Measurements from ENCODE around the gene MYNN.
"Not testable (repeated sequence)": the region's sequence is repeated elsewhere in the genome, so short reads cannot be mapped to it uniquely, and the experiment has no call there.

Gene MYNN

DNA sequence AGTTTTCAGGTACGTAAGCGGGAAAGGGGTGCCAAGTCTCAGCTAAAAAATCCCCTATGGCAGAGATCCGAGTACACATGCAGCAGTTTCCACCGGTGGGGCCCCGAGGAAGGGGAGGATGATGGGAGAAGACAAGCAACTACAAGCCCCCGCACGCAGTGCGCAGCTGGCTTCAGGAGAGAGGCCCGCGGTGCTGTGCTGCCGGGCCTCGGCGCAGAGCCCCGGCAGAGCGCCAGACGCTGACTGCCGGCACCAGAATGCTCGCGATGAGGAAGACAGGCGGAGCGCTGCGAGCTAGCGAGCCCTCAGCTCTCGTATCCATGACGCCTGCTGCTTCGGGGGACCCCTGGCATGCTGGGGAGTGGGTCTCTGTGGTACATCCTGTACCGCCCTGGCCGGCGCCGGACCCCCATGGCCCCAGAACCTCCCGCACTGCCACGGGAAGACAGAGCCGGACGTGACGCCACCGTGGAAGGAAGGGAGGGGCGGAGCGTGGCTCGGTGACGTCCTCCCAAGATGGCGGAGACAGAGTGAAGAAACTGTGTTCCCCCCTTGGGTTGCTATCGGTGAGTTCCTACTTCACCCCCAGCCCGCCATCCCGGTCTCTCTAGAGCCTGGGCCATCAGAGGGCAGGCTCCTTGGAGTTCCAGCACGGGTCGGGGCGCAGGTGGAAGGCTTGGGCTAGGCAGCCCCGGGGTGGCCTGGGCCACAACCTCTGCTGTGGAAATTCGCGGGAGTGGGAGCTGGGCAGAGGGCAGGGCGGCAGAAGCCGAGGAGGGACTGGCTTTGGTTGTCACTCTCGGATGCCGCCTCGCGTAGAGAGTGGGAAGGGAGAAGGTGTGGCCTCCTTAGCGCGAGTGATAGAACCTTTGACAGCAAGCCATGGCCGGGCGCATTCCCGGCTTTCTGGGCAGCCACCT is at the start of gene MYNN:
TSS of gene MYNN (plus strand) at position 500 of the 920 bp plus-strand sequence. CDS start 900 bp downstream, outside the sequence.
- DNase-seq: peak; percentile 90 to 92

DNA sequence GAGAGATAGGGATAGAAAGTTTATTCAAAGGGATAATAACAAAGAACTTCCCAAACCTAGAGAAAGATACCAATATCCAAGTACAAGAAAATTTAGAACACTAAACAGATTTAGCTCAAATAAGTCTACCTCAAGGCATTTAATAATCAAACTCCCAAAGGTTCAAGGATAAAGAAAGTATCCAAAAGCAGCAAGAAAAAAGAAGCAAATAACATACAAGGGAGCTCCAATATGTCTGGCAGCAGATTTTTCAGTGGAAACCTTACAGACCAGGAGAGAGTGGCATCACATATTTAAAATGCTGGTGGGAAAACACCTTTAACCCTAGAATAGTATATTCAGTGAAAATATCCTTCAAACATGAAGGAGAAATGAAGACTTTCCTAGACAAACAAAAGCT is 41.3 kb upstream of the MYNN start:
- DNase-seq: not testable (repeated sequence)

DNA sequence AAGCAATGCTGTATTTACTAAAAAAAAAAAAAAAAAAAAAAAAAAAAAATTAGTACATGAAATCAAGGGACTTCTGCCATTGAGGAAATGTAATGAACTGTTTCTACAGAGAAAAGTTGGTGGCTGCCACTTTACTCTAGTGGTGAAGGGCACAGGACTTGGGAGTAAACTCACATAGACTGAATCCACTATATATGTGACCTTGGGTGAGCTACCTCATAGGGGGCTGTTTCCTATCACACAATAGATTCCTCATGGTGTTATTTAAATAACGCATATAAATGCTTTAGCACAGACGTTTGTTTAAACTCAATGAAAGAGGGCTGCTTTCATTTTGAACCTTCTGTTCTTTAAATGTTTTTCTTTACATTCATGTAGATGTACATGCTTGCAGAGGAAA is 34.1 kb upstream of the MYNN start:
- no peak for DNase-seq

DNA sequence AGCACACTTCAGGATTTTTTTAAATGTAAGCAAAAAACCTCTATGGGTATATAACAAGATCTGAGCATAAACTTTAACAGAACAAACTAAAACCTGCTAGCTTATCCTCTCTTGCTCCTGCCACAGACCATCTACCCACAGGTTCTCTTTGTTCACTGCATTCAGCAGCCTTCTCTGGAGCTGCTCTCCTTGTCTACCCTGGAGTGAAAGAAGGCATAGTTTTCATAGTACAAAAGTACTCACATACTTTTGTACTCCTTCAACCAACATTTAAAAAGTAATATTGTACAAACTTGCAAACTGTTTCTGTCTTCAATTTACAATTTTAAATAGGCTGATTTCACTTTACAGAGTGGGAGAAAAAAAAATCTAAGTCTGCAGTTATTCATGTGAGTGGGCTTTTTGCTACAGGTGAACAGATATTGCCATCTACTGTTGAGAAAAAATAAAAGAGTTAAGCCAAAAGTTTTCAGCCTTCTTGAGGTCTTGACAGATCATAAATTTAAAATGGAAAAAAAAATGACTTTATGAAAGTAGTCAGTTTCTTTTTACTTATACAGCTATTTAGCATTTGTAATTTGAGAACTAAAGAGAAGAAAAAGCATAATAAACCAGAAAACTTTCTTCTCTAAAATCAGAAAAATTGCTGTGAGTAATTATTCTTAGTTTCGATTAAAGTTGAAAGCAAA is 28.7 kb upstream of the MYNN start:
- peak in 1 of 2 donors; percentile 11 for DNase-seq

DNA sequence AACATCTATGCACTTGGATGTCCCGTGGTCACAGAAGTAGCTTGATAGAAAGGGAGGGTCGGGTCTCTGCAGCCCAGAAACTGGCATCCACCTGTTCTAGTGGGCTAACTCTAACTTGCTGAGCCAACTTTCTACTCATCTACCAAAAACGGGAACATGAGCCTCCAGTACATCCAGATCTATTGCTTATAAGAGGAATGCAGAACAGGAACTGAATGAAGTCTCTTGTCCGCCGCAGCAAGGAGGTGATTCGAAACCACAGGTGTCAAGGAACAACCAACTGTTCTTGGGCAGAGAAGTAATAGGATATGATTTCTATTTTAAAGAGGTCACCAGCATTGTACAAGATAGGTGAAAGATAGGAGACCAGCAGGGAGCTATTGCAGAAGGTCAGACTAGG is 26.3 kb upstream of the MYNN start:
- DNase-seq: no peak

DNA sequence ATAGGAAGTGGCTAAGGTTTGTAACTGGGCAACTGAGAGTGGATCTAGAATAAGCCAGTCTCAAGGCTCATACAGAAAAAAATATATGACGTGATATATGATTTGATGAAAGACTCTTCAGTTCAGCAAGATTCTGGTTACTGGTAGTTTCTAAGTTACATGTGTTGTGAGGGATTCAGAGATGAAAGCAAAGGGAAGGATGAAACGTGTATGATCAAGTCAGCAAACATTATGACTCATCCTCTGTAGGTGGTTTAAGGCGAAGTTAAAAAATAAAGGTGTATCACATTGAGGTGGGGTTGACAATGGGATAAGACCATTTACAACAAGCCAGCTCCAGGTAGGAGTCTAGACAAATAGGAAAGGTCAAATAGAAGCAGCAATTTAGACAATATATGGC is 24.5 kb upstream of the MYNN start:
- DNase-seq: no peak

DNA sequence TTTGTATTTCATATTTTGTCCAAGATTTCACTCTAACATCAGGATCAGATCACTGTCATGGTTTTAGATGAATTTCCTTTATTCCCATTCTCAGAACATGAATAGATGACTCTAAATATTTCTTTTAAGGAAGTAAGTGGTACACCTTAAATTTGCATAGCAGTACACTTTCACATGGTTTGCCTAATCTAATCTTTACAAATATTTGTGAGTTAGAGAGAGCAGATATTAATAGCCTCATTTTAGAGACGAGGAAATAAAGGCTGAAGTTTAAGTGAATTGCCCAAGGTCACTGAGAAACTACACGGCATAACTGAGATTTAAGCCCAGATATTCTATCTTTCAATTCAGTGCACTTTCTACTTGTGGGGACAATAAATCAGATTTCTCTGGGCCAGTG is 22.5 kb upstream of the MYNN start:
- no peak for DNase-seq

DNA sequence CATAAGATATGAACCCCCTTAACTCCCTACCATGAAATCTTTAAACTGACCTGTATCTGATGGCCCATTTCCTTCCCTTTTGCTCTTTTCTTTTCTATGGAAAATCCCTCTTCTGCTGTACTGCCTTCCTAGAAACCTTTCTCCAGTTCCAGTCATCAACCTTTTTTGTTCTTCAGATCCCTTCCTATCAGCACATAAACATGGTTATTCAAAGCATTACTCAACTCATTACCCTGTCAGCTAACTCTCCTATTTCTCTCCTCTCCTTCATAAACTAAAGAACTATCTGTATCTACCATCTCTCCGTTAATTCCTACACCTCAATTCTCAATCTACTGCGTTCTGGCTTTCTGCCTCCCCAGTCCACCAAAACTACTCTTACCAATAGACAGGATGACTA is 21.3 kb upstream of the MYNN start:
- DNase-seq: no peak

DNA sequence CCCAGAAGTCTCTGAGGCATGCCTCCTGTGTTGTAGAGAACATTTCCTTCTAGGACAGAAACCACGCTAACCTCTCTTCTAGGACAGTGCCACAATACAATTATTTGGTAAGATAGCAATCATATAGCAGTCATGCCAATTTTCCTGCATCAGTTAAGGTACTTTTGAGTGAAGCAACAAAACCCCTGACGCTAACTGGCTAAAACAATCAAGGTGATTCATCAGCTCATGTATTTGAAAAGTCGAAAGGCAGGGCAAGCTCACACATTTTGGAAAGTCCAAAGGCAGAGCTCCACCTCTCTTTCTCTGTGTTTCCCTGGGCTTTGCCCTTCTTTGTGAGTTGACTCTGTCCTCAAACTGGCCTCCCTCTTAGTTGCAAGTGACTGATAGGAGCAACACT is 18.5 kb upstream of the MYNN start:
- no peak for DNase-seq

DNA sequence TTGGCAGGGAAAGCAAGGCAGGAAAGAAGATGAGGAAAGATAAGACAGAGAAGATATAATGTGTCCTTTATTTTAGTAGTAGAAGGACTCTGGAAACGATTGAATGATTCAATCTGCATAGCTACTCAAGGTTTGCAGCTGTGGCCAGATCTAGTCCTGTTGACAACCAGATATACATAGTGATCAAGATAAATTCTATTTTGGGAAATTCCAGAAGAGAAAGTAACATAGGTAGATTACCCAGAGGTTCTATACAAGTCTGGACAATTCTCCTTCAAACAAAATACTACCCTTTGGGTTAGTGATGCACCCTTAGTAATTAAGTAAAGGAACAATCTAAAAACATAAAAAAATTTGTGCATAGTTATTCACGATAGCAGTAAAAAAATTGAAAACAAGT is 17.7 kb upstream of the MYNN start:
- DNase-seq: no peak

DNA sequence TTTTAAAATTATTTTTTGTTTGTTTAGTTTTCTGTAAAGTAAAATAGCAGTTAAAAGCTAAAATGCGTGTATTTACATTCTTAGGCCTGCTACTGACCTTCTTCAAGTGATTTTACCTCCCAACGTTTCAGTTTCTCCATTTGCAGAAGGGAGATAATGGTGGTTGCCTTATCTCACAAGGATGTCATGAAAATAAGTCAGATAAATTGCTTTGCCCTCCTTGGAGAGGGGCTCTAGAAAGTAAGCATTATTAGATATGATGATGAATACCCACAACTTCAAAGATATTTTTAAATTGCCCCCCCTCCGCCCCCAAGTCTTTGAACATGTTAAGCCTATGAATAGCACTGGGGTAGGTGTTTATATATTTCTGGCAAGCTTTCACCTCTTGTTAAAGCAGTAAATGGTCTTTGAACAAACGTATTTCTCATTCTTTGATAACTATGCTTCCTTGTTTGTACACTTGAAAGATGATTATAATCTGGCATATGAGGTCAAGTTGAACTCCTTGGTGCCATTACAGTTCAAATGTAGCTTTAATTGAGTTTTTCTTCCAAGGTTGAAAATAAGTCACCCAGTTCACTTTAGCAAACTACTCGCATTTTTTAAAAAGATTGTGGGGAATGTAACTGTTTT is 14.7 kb upstream of the MYNN start:
- no peak for DNase-seq

DNA sequence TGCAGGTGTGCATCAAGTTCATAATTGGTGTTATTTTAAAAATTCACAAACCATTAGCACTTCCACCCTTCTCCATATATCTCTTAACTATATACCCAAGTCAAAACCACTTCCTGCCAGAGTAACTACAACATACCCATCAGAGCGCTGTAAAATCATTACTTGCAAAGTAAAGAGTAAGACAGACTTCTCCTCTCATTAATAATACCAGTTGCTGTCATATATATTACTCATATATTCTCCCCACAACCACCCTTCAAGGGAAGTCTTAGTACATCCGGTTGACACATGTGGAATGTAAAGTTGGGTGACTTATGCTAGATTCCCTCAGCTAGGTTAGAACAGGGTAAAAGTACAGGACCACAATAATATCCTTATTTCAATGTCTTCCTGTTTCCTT is 13.9 kb upstream of the MYNN start:
- DNase-seq: peak in 1 of 2 donors; percentile 43

DNA sequence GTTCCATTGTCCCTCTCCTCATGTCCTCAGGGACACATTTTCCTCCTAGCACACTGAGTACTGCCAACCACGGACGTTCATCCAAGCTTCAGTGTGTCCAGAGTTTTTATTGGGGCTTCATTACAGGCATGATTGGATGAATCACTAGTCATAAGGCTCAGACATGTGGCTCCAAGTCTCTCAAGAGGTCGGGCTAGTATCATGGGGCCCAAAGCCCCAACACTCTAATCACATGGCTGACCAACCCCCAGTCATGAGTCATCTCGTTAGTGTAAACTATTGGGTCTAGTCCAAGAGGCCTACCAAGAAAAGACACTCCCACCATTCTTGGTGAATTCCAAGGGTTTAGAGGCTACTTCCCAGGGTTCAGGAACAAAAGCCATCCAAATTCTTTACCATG is 12.7 kb upstream of the MYNN start:
- no peak for DNase-seq

DNA sequence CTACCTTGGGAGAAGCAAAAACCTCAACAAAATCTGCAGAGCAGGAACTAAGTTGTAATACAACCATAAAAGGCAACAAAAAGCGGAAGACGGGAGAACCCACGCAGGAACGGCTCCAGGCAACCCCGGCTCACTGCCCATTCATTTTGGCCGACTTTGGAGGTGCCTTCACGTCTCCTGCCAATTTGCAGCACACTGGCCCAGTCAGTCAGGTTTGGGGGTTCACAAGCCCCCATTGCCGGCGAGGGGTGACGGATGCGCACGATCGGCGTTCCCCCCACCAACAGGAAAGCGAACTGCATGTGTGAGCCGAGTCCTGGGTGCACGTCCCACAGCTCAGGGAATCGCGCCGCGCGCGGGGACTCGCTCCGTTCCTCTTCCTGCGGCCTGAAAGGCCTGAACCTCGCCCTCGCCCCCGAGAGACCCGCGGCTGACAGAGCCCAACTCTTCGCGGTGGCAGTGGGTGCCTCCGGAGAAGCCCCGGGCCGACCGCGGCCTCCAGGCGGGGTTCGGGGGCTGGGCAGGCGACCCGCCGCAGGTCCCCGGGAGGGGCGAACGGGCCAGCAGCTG is 8.8 kb upstream of the MYNN start:
- DNase-seq: peak; percentile 61 to 73

DNA sequence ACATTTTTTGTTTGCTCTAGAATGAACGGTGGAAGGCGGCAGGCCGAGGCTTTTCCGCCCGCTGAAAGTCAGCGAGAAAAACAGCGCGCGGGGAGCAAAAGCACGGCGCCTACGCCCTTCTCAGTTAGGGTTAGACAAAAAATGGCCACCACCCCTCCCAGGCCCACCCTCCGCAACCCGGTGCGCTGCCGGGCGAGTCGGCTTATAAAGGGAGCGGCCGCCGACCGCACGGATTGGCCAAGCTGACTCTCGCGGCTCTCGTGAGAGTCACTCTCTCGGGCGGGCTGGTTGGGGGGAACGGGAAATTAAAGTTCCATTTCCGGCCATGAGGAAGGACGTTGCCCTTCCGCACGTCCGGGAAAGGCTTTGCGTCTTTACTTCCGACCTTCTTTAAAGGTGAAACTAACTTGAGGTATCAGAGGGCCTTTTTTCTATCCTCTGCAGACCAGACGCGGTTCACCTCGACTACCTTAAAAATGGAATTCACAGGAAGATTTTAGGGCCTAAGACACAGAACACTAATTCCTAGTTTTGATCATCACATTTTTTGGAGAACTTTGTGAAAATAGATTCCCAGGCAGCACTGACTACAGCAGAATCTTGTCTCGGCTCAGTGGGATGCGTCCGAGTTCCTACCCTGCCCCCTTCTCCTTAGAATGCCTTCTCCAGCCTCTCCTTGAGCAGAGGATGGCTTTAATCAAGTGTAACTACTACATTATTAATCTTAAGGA is 8.1 kb upstream of the MYNN start, which contains the start of gene TERC:
TSS of gene TERC (minus strand) at position 179 of the 731 bp plus-strand sequence.
- DNase-seq: peak; percentile 96 to 97

DNA sequence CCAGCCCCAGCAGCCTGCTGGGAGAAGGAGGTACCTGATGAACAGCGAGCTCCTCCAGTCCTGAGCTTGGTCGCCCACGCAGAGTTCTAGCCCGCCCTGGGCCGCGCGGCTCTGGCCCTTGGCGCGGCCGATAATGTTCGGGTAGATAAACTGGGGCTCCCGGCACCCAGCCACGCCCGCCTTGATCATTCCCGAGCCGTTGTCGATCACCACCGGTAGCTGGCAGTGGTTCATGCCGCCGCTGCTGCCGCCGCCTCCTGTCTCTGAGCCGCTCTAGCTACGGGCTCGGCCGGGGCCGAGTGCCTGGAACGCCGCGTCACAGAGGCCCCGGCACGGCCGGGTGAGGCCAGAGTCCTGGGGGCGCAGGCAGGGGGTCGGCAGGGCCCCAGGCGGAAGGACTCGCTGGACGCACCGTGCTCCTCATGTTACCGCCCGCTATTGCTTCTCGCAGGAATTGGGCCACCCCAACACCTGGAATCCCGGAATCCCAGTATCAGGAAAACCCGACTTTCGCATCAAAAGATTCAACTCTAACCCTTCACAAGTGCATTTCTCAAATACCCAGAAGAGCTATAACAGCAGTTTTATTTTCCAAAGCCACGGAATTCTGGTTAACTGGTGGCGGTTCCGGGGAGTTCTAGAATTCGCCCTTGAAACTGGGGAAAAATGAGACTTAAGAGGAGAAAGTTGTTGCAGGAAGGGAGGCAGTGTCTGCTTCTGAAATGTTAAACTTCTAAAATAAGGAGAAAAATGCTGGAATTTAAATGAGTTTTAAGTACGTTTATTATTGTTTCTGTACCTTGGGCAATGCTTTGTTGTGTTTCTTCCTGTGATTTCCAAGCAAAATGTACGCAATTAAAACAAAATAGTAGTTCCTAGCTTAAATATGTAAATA is 3.7 kb upstream of the MYNN start, which contains the start of gene ACTRT3:
TSS of gene ACTRT3 (minus strand) at position 275 of the 895 bp plus-strand sequence. CDS start at position 234, 41 bp downstream.
- DNase-seq: peak; percentile 64 to 73

DNA sequence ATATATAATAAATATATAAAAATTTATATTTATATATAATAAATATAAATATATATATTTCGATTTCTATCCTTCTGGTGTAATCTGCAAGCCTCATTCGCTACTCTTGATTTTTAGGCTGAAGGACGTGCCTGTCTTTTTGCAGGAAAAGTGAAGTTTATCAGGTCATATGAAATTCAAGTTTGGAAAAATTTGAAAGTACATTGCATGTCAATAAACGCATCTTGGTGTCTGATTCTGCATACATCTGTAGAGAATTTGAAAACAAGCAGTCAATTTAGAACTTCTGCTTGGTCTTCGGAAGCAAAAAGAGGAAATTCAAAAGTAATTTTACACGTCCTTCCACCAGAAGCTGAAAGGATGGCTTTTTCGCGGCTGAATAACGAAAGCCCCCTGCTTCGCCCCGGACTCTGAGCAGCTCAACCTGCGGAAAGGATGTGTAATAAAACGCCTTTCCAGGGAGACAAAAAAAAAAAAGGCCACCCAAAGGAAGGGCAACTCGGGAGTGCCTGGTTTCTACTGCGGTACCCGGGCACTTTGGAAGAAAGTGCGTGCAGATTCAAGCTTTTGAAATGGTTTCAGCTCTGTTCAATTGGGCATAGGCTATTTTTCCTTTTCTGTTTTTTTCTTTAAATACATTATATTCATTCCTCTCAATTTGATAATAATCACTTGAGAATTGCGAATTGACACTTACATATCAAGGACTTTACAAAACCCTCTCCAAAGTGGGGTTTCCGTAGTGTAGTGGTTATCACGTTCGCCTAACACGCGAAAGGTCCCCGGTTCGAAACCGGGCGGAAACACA is 1.5 kb upstream of the MYNN start:
- peak; percentile 66 to 93 for DNase-seq

DNA sequence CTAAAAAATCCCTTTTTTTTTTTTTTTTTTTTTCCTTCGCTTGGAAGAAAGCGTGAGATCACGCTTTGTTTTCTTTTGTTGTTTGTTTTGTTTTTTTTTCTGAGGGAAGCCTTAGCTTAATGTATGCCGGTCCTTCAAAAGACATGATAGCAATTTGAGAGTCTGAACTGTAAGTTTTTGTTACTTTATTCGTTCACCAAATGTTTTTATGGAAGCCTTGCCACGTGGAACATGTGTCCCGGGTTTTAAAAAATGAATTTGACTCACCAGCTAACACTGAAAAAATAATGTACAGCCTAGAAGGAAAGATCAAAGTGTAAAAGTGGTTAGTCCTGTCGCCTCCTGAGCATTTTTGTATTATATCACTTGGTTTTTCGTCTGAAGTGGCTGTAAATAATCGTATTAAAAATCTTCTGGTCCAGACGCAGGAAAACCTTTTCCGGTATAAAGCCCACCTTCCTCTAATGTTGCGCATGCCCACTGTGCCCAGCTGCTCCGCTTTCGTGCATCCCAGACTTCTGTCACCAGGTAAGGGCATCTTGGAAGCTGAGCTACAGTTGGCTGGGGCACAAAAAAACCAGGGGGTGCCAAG is 795 bp upstream of the MYNN start:
- peak in 1 of 2 donors; percentile 68 for DNase-seq

DNA sequence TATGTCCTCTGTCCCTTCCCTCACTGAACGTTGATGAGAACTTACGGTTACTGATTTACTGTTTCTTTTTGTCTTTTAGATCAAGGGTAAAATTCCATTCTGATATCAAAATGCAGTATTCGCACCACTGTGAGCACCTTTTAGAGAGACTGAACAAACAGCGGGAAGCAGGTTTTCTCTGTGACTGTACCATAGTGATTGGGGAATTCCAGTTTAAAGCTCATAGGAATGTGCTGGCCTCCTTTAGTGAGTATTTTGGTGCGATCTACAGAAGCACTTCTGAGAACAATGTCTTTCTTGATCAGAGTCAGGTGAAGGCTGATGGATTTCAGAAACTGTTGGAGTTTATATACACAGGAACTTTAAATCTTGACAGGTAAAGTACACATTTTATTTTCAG is 990 bp downstream of the MYNN start:
- DNase-seq: no peak

DNA sequence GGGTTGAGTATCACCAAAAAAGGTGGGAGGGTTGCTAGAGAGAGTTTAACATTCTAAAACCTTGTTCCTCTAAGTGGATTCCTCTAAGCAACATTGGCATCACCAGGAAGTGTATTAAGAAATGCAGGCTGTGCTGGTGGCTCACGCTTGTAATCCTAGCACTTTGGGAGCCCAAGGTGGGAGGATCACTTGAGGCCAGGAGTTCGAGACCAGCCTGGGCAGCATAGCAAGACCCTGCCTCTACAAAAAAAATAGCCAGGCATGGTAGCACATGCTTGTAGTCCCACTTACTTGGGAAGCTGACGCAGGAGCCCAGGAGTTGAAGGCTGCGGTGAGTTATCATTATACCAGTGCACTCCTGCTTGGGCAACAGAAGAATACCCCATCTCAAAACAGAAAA is 4.6 kb downstream of the MYNN start:
- no peak for DNase-seq
